GM18858 (cell line): ENCODE measurements around the gene ATP2C1.
"Not testable (repeated sequence)": the region's sequence is repeated elsewhere in the genome, so short reads cannot be mapped to it uniquely, and the experiment has no call there.

ENCODE experiments used
- ATAC-seq: cut with Tn5 transposase; IDR thresholded peaks from one replicate; pipeline ENCODE4 v1.9.1; 2021; ENCODE audit not compliant: unreplicated experiment

Gene ATP2C1

GRCh38 chr3:130934442-130935089 is 40.7 kb downstream of the ATP2C1 start:
- no peak for ATAC-seq

DNA sequence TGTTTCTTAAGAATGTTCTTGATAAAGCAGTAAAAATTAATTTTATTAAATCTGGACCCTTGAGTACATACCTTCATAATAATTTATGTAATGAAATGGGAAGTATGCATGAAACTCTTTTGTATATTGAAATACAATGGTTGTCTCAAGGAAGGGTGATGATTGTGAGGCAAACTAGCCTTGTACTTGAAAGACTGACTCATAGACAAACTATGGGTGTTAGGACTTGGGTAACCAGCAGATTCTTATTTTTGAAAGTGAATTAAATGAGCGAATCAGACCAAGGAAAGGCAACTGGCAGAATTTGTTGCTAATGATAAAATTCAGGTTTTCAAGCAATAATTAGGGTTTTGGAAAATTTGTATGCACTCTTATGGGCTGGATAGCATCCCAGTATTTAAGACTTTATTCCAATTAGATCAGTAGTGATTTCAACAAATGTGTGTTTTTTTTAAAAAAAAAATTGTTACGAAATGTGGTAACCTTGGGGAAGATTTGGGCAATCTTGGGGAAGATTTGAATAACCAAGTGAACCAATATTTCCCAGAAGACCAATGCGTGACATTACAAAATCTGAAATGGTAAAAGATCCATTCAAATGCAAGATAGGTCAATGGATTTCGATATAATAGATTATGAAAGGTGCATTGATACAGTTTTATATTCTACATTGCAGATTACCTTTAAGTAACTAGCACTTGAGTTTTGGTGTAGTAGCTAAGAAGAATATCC is 42.0 kb downstream of the ATP2C1 start:
- no peak for ATAC-seq

- no peak for ATAC-seq
Measured at GRCh38 chr3:130939753-130940152, 45.9 kb downstream of the ATP2C1 start.

- no peak for ATAC-seq
Measured at GRCh38 chr3:130941793-130942192, 47.9 kb downstream of the ATP2C1 start.

DNA sequence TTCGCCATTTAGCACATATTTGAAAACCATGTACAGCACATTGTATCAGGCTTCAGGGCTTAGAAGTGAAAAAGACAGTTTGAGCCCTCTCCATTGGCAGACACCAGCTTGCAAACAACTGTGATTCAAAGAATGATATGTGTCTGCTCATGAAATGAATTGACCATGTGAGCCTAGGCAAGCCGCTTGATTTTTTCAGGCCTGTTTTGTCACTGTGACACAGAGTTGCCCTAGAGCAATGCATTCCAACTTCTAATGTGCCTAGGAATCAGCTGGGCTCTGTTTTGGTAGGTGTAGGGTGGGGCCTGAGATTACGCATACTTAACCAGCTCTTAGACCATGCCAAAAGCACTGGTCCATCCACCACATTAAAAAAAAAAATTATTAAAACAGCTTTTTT is 53.0 kb downstream of the ATP2C1 start:
- no peak for ATAC-seq

GRCh38 chr3:130948001-130948773 is 54.3 kb downstream of the ATP2C1 start:
- ATAC-seq: no peak

DNA sequence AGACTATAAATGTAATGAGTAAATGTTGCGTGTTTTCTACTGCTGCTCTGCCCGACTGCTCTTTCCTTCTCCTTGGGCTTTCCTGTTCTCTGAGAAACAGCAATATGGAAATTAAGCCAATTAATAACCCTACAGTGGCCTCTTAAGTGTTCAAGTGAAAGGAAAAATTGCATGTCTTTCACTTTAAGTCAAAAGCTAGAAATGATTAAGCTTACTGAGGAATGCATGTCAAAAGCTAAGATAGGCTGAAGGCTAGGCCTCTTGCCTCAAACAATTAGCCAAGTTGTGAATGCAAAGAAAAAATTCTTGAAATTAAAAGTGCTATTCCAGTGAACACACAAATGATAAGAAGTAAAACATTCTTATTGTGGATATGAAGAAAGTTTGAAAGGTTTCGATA is 55.0 kb downstream of the ATP2C1 start:
- ATAC-seq: no peak

DNA sequence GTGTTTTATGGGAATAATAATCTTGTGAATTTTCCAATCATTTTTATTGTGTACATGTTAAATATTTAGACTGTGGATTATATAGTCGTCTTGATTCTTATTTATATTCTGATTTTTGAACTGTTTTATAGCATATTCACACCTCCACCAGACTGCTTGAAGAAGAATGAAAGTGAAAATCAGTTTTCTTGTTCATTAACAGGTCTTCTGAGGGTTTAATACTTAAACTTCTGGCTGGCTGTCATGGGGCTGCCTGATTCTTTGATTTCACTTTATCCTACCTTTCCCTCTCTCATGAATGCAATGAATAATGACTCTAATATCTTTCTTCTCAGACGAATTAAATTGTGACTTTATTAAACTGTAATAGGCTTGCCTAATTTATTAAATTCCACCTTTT is 56.2 kb downstream of the ATP2C1 start:
- ATAC-seq: no peak

- no peak for ATAC-seq
Measured at GRCh38 chr3:130950641-130951040, 56.8 kb downstream of the ATP2C1 start.

DNA sequence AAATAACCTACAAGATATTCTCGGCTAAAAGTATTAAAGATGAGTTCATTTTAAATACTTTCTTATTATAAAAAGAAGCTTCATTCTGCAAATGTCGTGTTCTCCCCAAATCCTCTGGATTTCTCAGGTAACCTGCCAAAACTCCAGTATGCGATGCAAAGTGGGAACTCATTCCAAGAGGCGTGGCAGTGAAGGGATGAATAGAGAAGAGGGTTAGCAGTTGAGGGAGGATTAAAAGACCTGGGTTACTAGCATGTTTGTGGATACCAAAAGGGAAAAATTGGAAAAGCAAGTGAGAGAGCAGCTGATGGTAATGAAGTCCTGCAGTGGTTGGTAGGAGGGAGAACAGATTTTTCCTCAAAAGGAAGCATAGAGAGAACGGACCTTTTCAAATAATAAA is 61.6 kb downstream of the ATP2C1 start:
- ATAC-seq: no peak

DNA sequence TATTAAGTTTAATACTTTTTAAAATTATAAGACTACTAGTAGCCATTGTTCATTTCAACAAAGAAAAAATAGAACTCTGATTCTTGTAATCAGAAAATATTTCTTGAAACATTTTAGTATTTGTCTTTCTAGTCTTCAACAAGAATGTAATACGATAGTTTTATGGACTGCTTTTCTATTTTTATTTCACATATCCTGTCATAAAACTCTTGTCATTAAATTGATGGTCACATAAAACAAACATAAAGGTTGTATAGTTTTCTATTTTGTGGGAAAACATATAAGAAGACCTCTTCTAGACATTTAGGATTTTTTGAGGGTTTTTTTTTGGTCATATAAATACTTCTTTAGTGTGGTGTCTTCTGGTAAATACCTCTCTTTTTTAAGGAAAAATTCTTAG is 62.4 kb downstream of the ATP2C1 start:
- ATAC-seq: no peak

DNA sequence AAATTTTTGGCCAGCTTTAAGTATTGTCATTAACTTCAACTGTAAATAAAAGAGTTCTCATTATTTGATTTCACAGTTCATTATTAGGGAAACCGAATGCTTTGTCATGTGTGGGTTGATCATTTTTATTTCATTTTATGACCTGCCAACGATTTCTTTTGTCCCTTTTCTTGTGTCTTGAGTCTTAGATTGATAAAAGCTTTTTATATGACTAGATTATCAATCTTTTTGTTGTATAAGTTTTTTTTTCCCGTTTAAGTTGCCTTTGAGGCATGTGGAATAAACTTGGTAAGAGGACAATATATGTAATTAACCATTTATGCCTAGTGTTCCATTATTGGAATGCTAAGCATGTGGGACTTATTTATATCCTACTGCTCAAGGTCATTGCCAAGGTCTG is 62.8 kb downstream of the ATP2C1 start:
- no peak for ATAC-seq

GRCh38 chr3:130960139-130960795 is 66.4 kb downstream of the ATP2C1 start:
- ATAC-seq: no peak

DNA sequence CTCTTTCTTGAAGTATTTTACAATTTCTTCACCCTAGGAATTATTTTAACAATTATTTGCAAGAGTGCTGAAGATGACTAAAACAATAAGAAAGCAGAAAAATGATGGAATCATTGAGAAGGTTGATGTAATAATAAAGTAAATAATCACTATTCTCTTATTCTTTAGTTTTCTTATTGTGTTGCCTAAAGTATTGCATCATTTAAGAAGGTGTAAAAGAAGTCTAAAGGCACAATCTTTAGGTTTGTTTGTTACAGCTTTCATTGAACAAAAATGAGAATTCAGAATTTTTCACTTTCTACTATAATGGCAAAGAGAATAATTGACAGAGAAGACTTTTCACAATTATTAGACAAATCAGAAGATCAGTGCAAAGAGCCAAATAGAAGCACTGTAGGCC is 67.6 kb downstream of the ATP2C1 start:
- no peak for ATAC-seq

DNA sequence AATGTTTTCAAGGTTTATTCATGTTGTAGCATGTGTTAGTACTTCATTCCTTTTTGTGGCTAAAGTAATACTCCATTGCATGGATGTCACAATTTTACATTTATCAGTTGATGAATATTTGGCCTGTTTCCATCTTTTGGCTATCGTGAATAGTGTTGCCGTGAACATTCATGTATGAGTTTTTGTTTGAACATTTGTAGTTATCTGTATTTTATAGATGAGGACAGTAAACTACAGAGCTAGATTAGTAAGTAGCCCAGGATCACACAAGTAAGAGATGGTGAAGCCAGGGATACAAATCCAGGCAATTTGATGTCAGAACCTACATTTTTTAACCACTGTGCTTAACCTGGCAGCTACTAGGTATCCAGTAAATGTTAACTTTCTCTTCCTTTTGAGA is 69.6 kb downstream of the ATP2C1 start:
- no peak for ATAC-seq

GRCh38 chr3:130963878-130964277 is 70.0 kb downstream of the ATP2C1 start:
- ATAC-seq: no peak

DNA sequence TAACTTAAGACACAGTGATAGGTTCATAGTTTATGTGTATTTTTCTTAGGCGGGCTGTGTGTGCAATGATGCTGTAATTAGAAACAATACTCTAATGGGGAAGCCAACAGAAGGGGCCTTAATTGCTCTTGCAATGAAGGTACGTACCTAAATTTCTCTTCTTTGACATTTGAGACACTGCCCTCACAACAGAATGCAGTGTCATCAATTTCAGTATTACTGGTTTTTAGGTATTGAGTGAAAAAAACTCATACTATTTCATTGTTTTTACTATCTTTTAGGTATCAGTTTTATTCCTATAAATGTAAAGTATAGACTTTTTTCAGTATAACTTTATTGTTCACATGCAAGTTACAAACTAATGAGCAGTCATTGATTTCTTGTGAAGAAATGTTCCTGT is 73.4 kb downstream of the ATP2C1 start:
- no peak for ATAC-seq

DNA sequence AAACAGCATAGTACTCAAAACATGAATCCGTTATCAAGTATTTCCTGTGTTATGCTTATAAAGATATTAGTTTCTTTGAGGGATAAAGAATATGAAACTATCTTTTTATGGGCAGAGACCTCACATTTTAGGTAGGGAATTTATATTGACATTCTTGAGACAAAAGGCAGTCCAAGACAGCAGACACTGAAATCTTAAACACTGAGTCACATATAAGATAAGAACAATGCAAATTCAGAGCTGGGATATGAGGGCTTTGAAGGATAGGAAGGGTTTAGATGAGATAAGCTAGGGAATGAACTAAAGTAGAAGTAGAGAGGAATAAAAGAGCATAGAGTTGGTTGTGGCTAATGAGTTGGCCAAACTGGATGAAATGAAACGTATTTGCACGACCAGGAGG is 74.3 kb downstream of the ATP2C1 start:
- ATAC-seq: no peak

DNA sequence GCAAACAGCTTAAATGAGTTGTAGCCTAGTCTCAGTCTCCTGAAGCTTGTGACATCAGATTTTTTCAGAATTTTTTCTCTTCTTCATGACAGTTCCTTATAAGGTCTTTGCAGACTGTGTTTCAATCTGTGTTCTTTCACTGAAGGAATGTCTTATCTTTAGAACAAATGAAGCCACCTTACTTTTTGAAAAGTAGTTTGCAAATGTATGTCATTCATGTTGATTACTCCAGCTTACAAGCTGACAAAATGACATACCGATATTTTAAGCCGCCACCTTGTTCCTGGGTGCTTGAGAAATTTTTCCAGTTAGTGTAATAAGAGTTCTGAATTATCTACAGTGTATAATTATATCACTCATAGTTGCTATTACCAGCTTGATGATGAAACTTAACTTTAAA is 75.7 kb downstream of the ATP2C1 start:
- ATAC-seq: no peak

DNA sequence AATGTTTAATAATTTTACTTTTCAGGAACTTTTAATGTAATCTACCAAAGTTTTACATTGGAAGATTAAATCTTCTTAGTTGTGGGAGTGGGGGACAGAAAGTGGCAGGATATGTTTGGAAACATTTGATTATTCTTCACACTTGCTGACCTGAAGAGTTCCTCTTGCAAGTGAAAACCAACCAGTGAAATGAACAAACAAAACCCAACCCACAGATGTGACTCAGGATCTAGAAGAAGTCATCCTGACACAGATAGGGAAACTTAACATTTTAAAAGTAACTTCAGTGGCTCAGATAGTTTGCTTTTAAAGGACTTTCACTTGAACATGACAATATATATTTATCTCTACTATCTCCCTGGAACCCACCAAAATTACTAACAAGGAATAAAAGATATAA is 77.3 kb downstream of the ATP2C1 start:
- no peak for ATAC-seq

GRCh38 chr3:130972592-130972991 is 78.7 kb downstream of the ATP2C1 start:
- ATAC-seq: not testable (repeated sequence)

- no peak for ATAC-seq
Measured at GRCh38 chr3:130973406-130973805, 79.5 kb downstream of the ATP2C1 start.
